Tibial nerve (tissue), 4 donors: ENCODE measurements around the gene PDE4A. TPM values are rescaled to one million over a fixed set of nuclear protein-coding genes. Genes with fewer than 3 reads are reported as not detected.

Source experiments
- DNase-seq, 2 donors: peaks; one replicate each; pipeline ENCODE4 v3.0.0-alpha.2; 2019; ENCODE audit warnings: low spot score in 2 of 2
- H3K27ac ChIP-seq, 4 donors: fragments of 200-600 bp; sonication (generic) in 3 of 4; one replicate each; pipeline ENCODE4 v1.5.1; 2017 to 2019; ENCODE audit warnings: mild to moderate bottlenecking in 1 of 4
- H3K27me3 ChIP-seq, 2 donors: fragments of 200-600 bp; sonication (generic) in 1 of 2; one replicate each; pipeline versions ENCODE4 v1.5.1 to v1.6.0; 2017 to 2019
- H3K36me3 ChIP-seq, 3 donors: fragments of 200-600 bp; sonication (generic); one replicate each; pipeline ENCODE4 v1.5.1; 2018 to 2019
- H3K4me1 ChIP-seq, 4 donors: fragments of 200-600 bp; sonication (generic) in 3 of 4; one replicate each; pipeline ENCODE4 v1.5.1; 2017 to 2019
- H3K4me3 ChIP-seq, 4 donors: fragments of 200-600 bp; sonication (generic) in 3 of 4; one replicate each; pipeline ENCODE4 v1.5.1; 2017 to 2019; ENCODE audit warnings: mild to moderate bottlenecking in 1 of 4, moderate library complexity in 1 of 4
- H3K9me3 ChIP-seq, 4 donors: fragments of 200-600 bp; sonication (generic) in 3 of 4; one replicate each; pipeline ENCODE4 v1.5.1; 2017 to 2019
- CTCF ChIP-seq, 5 experiments: fragments of 200-600 bp in 3 of 5; fragments of 450-650 bp in 2 of 5; sonication (generic) in 3 of 5; IDR thresholded peaks; one replicate each; pipeline ENCODE4 v1.5.1; 2016 to 2019; ENCODE audit warnings: antibody characterized with exemption in 5 of 5, mild to moderate bottlenecking in 3 of 5, moderate library complexity in 2 of 5
- EP300 ChIP-seq, 2 donors: sonication (generic); formaldehyde crosslinking; IDR thresholded peaks; one replicate each; pipeline ENCODE4 v1.6.1; 2017; ENCODE audit warnings: antibody characterized with exemption in 2 of 2, mild to moderate bottlenecking in 1 of 2
- POLR2A ChIP-seq, 2 donors: fragments of 450-650 bp; IDR thresholded peaks; one replicate each; pipeline ENCODE4 v1.6.1; 2017; ENCODE audit warnings: antibody characterized with exemption in 2 of 2, mild to moderate bottlenecking in 2 of 2, moderate library complexity in 2 of 2
- WGBS, 2 donors: methylation state at CpG; one replicate each; pipeline ENCODE4 v1.1.5; 2018; 5-methylcytosine and 5-hydroxymethylcytosine counted together
- total RNA-seq, 4 donors: library from RNA; depleted of rRNA; stranded (reverse); fragments of >200 nt; gene quantifications; one replicate each; pipeline ENCODE4 v1.1.0, GENCODE V29; 2016

PDE4A gene
- total RNA-seq, 4 donors from 2014 or later = 8.7 to 12.7 (median 10.0) TPM

DNA sequence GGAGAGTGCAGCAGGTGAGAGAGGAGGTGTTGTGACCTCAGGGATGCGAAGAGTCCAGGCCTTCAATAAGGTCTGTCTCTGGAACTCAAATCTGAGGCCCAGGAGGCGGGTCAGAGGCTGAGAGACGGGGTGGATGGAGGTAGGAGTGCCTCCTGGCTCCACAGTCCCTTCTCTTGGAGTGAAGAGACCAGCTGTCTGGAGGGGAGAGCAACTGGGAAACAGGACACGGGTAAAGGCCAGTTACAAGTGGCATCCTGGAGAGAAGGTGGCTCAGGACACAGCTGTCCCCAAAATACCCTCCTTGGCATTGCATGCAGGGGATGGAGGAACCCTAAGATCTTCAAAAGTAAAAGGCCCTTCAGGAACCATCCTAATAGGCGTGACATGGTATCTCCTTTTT lies 19.2 kb downstream of the PDE4A start:
- H3K27ac ChIP-seq = no peak overlapping the region
- H3K4me3 ChIP-seq = no peak overlapping the region
- WGBS, 2 donors = 80 to 84% methylated on average over 5 of the region's 5 CpGs
- H3K4me1 ChIP-seq = no peaks in the 10 kb centered on the region
- DNase-seq = no peak
- no peak for TF ChIP-seq POLR2A (IDR thresholded peaks at IDR 0.05)
- no peaks in the 10 kb centered on the region for H3K27me3 ChIP-seq
- no peaks in the 10 kb centered on the region for H3K9me3 ChIP-seq
- H3K36me3 ChIP-seq = no peaks in the 10 kb centered on the region

- peaks cover 0 to 3% (median 0%) of the 10 kb centered on the region in 3 donors for H3K36me3 ChIP-seq
- no peaks in the 10 kb centered on the region for H3K4me1 ChIP-seq
- no peak overlapping the region for H3K27ac ChIP-seq
- H3K27me3 ChIP-seq = no peaks in the 10 kb centered on the region
- WGBS, 2 donors = 91 to 92% methylated on average over 3 of the region's 3 CpGs
- TF ChIP-seq CTCF (IDR thresholded peaks at IDR 0.05) (no peak), POLR2A (IDR thresholded peaks at IDR 0.05) (no peak), EP300 (IDR thresholded peaks at IDR 0.05) (no peak)
- no peak for DNase-seq
- no peak overlapping the region for H3K4me3 ChIP-seq
- no peaks in the 10 kb centered on the region for H3K9me3 ChIP-seq
Measured at GRCh38 chr19:10442698-10443097, 22.4 kb downstream of the PDE4A start.

- Histone ChIP-seq H3K9me3 (no peaks in the 10 kb centered on the region), H3K4me3 (no peak overlapping the region), H3K27me3 (peaks cover 0 to 20% of the 10 kb centered on the region in 2 donors), H3K27ac (no peak overlapping the region), H3K36me3 (peaks cover 0 to 12% (median 0%) of the 10 kb centered on the region in 3 donors), H3K4me1 (peaks cover 0 to 5% (median 0%) of the 10 kb centered on the region in 4 donors)
- WGBS, 2 donors = 87 to 90% methylated on average over 7 of the region's 7 CpGs
- DNase-seq = no peak
- TF ChIP-seq EP300 (IDR thresholded peaks at IDR 0.05) (no peak), CTCF (IDR thresholded peaks at IDR 0.05) (no peak), POLR2A (IDR thresholded peaks at IDR 0.05) (no peak)
Measured at GRCh38 chr19:10449037-10449436, 28.7 kb downstream of the PDE4A start.

DNA sequence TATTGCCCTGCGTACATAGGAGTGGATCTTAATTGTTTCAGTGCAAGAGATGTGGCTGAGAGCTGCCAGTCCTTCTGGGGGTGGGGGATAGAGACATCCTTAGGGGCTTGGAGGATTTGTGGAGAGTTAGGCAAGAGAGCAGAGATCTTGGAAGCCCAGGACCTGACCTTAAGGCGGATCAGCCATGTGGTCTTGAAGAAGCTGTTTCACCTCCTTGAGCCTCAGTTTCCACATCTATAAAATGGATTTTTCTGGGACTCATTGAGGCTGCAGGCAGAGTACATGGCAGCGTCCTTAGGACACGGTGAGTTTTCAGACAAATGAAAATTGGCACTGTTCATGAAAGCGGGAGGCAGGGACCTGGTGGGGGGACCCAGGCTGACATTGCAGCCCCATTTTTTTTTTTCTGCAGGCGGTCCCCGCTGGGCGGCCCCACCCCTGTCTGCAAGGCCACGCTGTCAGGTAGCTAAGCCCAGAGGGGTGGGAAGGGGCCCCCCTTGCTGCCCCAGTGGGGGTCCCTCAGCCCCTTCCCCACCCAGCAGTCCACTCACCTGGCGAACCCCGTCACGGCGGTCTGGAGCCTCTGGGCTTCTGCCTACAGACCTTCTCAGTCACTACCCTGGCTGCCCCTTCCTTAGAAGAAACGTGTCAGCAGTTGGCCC lies 30.0 kb downstream of the PDE4A start:
- 86 to 95% methylated on average over 14 of the region's 14 CpGs for WGBS, 2 donors
- Histone ChIP-seq H3K4me1 (peaks cover 0 to 5% (median 0%) of the 10 kb centered on the region in 4 donors), H3K4me3 (no peak overlapping the region), H3K9me3 (no peaks in the 10 kb centered on the region), H3K36me3 (peaks cover 0 to 12% (median 0%) of the 10 kb centered on the region in 3 donors), H3K27me3 (peaks cover 0 to 22% of the 10 kb centered on the region in 2 donors), H3K27ac (no peak overlapping the region)
- DNase-seq = no peak
- TF ChIP-seq EP300 (IDR thresholded peaks at IDR 0.05) = no peak
- TF ChIP-seq POLR2A (IDR thresholded peaks at IDR 0.05) = no peak
- TF ChIP-seq CTCF (IDR thresholded peaks at IDR 0.05) = no peak

GRCh38 chr19:10450853-10451609 lies 30.7 kb downstream of the PDE4A start:
- TF ChIP-seq CTCF (IDR thresholded peaks at IDR 0.05) (no peak), EP300 (IDR thresholded peaks at IDR 0.05) (no peak), POLR2A (IDR thresholded peaks at IDR 0.05) (no peak)
- 66 to 80% methylated on average over 23 to 25 of the region's 25 CpGs for WGBS, 2 donors
- H3K27me3 ChIP-seq = peaks cover 0 to 22% of the 10 kb centered on the region in 2 donors
- H3K9me3 ChIP-seq = no peaks in the 10 kb centered on the region
- peaks cover 0 to 12% (median 0%) of the 10 kb centered on the region in 3 donors for H3K36me3 ChIP-seq
- no peak for DNase-seq
- no peak overlapping the region for H3K4me3 ChIP-seq
- peaks cover 0 to 5% (median 0%) of the 10 kb centered on the region in 4 donors for H3K4me1 ChIP-seq
- H3K27ac ChIP-seq = no peak overlapping the region
